Ectodermal cell (in vitro differentiated cells): ENCODE measurements around the gene SH2D2A.
A peak's percentile ranks its signal among the peaks of the same experiment; 100 is the strongest.
"Not testable (repeated sequence)": the region's sequence is repeated elsewhere in the genome, so short reads cannot be mapped to it uniquely, and the experiment has no call there.

ENCODE experiments used
- H3K27ac ChIP-seq: 2 replicates; pipeline ENCODE4 v1.7.0; 2013; ENCODE audit warnings: mild to moderate bottlenecking, low read depth, low read length; ENCODE audit not compliant: insufficient read depth, poor library complexity, severe bottlenecking
- H3K27me3 ChIP-seq: 2 replicates; pipeline ENCODE4 v1.7.0; 2013; ENCODE audit warnings: mild to moderate bottlenecking, low read length; ENCODE audit not compliant: insufficient read depth, control insufficient read depth, poor library complexity, severe bottlenecking
- H3K36me3 ChIP-seq: one replicate; pipeline ENCODE4 v1.7.0; 2013; ENCODE audit warnings: low read length; ENCODE audit not compliant: control insufficient read depth, insufficient read depth
- H3K4me1 ChIP-seq: one replicate; pipeline ENCODE4 v1.7.0; 2013; ENCODE audit warnings: low read length; ENCODE audit not compliant: control insufficient read depth, insufficient read depth
- H3K4me3 ChIP-seq: 2 replicates; pipeline ENCODE4 v1.7.0; 2013; ENCODE audit warnings: low read depth, low read length, control low read depth; ENCODE audit not compliant: insufficient read depth
- H3K9me3 ChIP-seq: 2 replicates; pipeline ENCODE4 v1.7.0; 2013; ENCODE audit warnings: mild to moderate bottlenecking, low read length, moderate library complexity; ENCODE audit not compliant: control insufficient read depth
- WGBS, 2 experiments: methylation state at CpG; one replicate each; pipeline ENCODE4 v1.1.7; 2013; ENCODE audit warnings: missing lambda C conversion rate in 2 of 2; 5-methylcytosine and 5-hydroxymethylcytosine counted together

The SH2D2A gene

DNA sequence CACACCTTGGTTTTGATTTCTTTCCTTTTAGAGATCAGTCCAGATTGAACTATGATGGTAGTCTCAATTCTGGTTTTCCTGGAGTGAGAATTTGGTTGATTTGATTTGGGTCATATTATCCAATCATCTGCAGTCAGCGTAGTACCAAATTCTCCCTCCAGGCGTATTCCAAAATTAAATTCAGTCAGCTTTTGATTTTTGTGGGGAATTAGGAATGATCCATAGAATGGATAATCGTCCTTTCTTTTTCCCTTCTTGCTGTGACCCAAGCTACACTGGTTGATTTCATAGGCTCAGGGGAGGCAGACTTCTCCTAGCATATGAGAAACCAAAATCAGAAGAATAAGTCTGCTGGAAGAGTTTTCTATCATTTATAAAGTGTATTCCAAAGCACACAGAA, 44.4 kb downstream of the SH2D2A start:
- Histone ChIP-seq H3K4me1 (peaks cover 9% of the 10 kb centered on the region), H3K4me3 (no peak overlapping the region), H3K27ac (no peak overlapping the region), H3K36me3 (peaks cover 9% of the 10 kb centered on the region), H3K27me3 (no peaks in the 10 kb centered on the region), H3K9me3 (no peaks in the 10 kb centered on the region)
- 97 to 100% methylated on average over 3 of the region's 3 CpGs for WGBS, 2 experiments

DNA sequence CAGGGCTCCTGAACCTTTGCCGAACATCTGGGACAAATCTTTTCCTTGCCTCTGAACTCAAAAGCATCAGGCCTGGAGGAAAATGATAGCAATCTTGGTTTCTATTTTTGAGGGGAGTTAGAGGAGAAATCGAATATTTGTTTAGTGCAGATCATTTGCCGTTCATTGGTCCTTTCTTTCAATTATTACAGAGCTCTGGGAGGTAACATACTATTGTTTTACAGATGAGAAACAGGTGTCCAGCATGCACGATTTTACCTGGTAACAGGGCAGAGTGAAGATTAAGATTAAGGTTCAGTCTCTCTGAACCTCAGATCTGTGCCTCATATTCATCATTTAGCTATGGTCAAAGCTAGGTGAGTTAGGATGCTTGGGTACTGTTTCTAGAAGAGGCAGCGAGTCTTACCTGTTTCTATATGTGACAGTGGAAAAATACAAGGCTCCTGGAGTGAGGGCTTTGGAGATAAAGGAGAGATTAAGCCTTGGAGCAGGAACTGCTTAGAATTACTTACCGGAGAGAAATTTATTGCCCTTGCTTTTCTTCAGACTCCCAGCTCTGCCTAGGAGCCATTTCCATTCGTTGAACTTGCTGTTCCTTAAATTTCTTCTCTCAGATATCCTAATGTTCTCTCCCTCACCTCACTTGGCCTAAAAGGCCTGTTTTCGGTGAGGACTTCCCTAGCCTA, 47.9 kb downstream of the SH2D2A start:
- Histone ChIP-seq H3K36me3 (peaks cover 9% of the 10 kb centered on the region), H3K4me1 (peaks cover 9% of the 10 kb centered on the region), H3K9me3 (no peaks in the 10 kb centered on the region), H3K4me3 (peak overlapping the region; percentile 60), H3K27ac (no peak overlapping the region), H3K27me3 (no peaks in the 10 kb centered on the region)
- WGBS, 2 experiments, result 51 to 52% methylated on average over 8 of the region's 8 CpGs

DNA sequence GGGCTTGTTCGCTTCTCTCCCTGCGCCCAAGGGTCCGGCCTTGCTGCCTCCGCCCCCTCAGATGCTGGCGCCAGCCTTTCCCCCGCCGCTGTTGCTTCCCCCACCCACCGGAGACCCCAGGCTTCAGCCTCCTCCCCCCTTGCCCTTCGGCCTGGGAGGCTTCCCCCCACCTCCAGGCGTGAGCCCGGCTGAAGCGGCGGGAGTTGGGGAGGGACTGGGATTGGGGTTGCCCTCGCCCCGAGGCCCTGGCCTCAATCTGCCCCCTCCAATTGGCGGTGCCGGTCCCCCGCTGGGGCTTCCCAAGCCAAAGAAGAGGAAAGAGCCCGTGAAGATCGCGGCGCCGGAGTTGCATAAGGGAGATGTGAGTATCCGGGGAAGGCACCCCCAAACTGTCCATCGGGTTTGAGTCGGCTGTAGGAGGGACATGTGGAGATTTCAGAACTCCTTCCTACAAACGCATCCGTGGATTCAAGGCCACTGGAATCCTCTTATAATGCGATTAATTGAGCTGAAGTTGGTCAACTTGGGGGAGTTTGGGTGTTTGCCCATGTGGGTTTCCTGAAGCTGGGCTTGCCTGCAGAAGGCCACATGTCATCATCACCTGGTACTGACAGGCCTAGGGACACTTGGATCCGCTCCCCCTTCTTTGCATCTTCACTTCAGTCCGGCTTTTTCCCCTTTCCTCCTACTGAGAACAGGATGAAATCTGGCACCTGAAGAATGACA, 48.6 kb downstream of the SH2D2A start:
- Histone ChIP-seq H3K4me1 (peaks cover 9% of the 10 kb centered on the region), H3K27me3 (no peaks in the 10 kb centered on the region), H3K9me3 (no peaks in the 10 kb centered on the region), H3K36me3 (peaks cover 9% of the 10 kb centered on the region), H3K4me3 (peak overlapping the region; percentile 60), H3K27ac (peak overlapping the region; percentile 45)
- 1 to 2% methylated on average over 29 to 31 of the region's 31 CpGs for WGBS, 2 experiments

- Histone ChIP-seq H3K9me3 (no peaks in the 10 kb centered on the region), H3K4me3 (peak within 1 kb of the TSS; percentile 60), H3K4me1 (peaks cover 9% of the 10 kb centered on the region), H3K27ac (peak within 1 kb of the TSS; percentile 45), H3K36me3 (peaks cover 9% of the 10 kb centered on the region), H3K27me3 (no peaks in the 10 kb centered on the region)
- WGBS, 2 experiments, result 0 to 1% methylated on average over 50 of the region's 50 CpGs
Observed at GRCh38 chr1:156767101-156767878, 49.4 kb downstream of the SH2D2A start, which contains the start of gene PRCC. PRCC (plus strand) TSS chr1:156767535; CDS start chr1:156767772, 237 bp downstream.

DNA sequence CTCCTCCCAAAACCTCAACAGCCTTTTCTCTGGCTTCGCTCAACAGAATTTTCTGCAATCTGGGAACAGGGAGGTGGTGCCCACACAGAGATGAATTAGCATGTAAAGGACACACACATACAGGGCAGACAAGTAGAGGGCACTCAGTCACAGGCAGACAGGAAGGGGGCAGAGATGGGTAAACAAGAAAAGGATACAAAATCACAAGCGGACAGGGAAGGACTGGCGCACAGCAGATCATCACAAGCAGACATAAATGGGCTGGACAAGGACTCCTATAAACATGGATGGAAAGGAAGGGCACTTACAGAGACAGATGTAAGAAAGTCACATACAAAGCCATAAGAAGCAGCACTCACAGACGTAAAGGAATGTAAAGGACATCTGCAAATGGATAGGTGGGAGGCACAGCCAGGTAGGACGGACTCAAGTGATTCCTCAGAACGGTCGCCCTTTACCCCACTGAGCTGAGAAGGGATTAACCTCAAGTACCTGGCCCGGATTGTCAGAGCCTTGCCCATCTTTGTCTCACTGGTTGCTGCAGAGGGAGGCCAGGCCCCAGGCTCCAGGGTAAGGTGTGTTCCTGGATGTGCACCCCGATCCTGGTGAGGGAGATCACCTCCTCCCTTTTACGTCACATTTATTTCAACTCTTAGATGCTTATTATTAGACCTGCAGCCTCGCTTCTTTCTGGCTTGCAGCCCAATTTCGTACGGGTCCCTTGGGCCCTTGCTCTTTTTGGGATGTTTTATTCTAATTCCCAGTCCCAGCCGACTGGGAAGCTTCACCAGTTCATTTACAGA, 50.1 kb downstream of the SH2D2A start:
- no peaks in the 10 kb centered on the region for H3K9me3 ChIP-seq
- 56 to 59% methylated on average over 14 of the region's 14 CpGs for WGBS, 2 experiments
- H3K27me3 ChIP-seq, result no peaks in the 10 kb centered on the region
- peaks cover 9% of the 10 kb centered on the region for H3K36me3 ChIP-seq
- peaks cover 9% of the 10 kb centered on the region for H3K4me1 ChIP-seq
- H3K27ac ChIP-seq, result no peak overlapping the region
- H3K4me3 ChIP-seq, result peak overlapping the region; percentile 60

- Histone ChIP-seq H3K27me3 (no peaks in the 10 kb centered on the region), H3K4me1 (peaks cover 10% of the 10 kb centered on the region), H3K36me3 (peaks cover under 1% of the 10 kb centered on the region), H3K4me3 (no peak overlapping the region), H3K27ac (no peak overlapping the region), H3K9me3 (no peaks in the 10 kb centered on the region)
- WGBS, 2 experiments, result 94 to 96% methylated on average over 5 of the region's 5 CpGs
Observed at GRCh38 chr1:156765666-156766065, 51.0 kb downstream of the SH2D2A start.

GRCh38 chr1:156765136-156765535, 51.5 kb downstream of the SH2D2A start:
- H3K27me3 ChIP-seq, H3K27ac ChIP-seq, H3K36me3 ChIP-seq, H3K4me3 ChIP-seq, H3K9me3 ChIP-seq: not testable (repeated sequence)
- peaks cover 15% of the 10 kb centered on the region for H3K4me1 ChIP-seq
- WGBS, 2 experiments, result 95% methylated on average over 15 of the region's 15 CpGs

- WGBS, 2 experiments, result 93 to 96% methylated on average over 4 of the region's 4 CpGs
- no peaks in the 10 kb centered on the region for H3K9me3 ChIP-seq
- H3K36me3 ChIP-seq, result no peaks in the 10 kb centered on the region
- H3K27ac ChIP-seq, result no peak overlapping the region
- H3K4me1 ChIP-seq, result peaks cover 9% of the 10 kb centered on the region
- no peak overlapping the region for H3K4me3 ChIP-seq
- H3K27me3 ChIP-seq, result no peaks in the 10 kb centered on the region
Observed at GRCh38 chr1:156760796-156761104, 55.9 kb downstream of the SH2D2A start.

DNA sequence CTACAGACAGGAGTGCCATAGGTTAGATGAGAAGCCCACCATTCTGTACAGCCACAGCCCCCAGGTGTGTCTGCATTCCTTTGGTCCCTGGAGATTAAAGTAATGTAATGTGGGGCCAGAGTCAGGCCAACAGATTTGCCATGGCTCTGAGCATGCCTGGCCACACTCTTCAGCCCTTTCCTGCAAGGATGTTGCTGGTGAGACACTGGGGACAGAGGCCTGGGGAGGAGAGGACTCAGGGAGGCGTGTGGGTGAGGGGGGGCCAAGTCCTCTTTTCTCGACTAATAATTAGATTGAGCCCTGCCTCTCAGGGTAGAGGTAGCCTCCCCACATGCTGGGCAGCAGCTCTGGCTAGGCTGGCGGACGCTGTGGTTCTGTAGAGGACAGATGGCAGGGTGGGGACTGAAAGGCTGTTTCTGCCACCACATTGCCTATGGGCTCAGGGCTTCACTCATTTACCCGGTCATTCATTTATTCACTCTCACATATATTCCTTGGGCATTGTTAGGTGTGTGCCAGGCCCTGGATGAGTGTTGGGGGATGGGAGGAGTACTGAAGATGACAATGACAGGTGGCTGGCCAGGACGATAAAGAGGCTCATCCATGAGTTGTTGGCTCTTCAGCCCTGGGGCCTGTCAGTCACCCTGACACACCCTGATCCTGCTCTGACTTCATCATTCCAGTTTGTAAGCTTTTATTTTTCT, 56.4 kb downstream of the SH2D2A start:
- H3K4me3 ChIP-seq, result no peak overlapping the region
- peaks cover 9% of the 10 kb centered on the region for H3K4me1 ChIP-seq
- 44 to 57% methylated on average over 5 to 6 of the region's 6 CpGs for WGBS, 2 experiments
- no peaks in the 10 kb centered on the region for H3K36me3 ChIP-seq
- H3K27ac ChIP-seq, result no peak overlapping the region
- no peaks in the 10 kb centered on the region for H3K9me3 ChIP-seq
- no peaks in the 10 kb centered on the region for H3K27me3 ChIP-seq
